Vagina (tissue), 2 donors: ENCODE data around the gene IGFLR1.

Experiments
- CTCF ChIP-seq, 3 experiments: fragments of 450-650 bp in 2 of 3; fragments of 200-600 bp in 1 of 3; sonication (generic) in 1 of 3; IDR thresholded peaks; one replicate each; pipeline ENCODE4 v1.5.1; 2017 to 2019; ENCODE audit warnings: antibody characterized with exemption in 3 of 3, mild to moderate bottlenecking in 2 of 3, moderate library complexity in 2 of 3
- POLR2A ChIP-seq, 2 donors: fragments of 450-650 bp; IDR thresholded peaks; one replicate each; pipeline ENCODE4 v1.6.1; 2017; ENCODE audit warnings: antibody characterized with exemption in 2 of 2, mild to moderate bottlenecking in 2 of 2, moderate library complexity in 2 of 2
- POLR2AphosphoS5 ChIP-seq, 2 donors: sonication (generic); formaldehyde crosslinking; IDR thresholded peaks; one replicate each; pipeline ENCODE4 v1.9.0; 2017; ENCODE audit warnings: antibody characterized with exemption in 2 of 2, mild to moderate bottlenecking in 2 of 2, low read depth in 1 of 2; ENCODE audit not compliant: insufficient read depth in 1 of 2

GRCh38 chr19:35748106-35749020, 6.1 kb upstream of the IGFLR1 start, which contains the start of gene LIN37:
- TF ChIP-seq CTCF (IDR thresholded peaks at IDR 0.05) (peak in 2 of 3 experiments; percentile 10 to 12), POLR2A (IDR thresholded peaks at IDR 0.05) (peak; percentile 71 to 90), POLR2AphosphoS5 (IDR thresholded peaks at IDR 0.05; ENCODE audit: insufficient read depth in 1 of 2, low read depth in 1 of 2) (peak; percentile 99 to 100)
